IPS DF 19.7 (cell line): ENCODE measurements around the gene BDKRB2.

Experiments
- DNase-seq: peaks from one replicate; pipeline ENCODE4 v3.0.0-alpha.2; 2013; ENCODE audit warnings: low read depth, low spot score

BDKRB2 gene

GRCh38 chr14:96176275-96176674 lies 28.4 kb upstream of the BDKRB2 start:
- no peak for DNase-seq

DNA sequence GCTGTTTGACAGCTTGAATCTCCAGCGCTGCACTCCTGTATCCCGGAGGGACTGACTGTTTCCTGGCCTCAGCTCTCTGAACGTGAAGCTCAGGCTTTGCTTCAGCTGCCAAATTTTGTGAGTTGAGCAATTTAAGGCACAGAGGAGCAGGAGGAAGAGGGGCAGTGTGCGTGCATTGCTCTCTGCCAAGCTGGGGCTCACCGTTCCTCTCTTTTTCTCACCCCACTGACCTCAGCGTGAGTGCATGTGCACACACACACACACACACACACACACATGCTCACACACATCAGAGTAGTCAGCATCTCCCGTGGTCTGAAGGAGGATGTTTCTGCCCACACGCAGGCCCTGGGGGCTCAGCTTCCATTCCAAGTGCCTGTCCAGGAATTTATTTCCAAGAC lies 27.8 kb upstream of the BDKRB2 start:
- no peak for DNase-seq

DNA sequence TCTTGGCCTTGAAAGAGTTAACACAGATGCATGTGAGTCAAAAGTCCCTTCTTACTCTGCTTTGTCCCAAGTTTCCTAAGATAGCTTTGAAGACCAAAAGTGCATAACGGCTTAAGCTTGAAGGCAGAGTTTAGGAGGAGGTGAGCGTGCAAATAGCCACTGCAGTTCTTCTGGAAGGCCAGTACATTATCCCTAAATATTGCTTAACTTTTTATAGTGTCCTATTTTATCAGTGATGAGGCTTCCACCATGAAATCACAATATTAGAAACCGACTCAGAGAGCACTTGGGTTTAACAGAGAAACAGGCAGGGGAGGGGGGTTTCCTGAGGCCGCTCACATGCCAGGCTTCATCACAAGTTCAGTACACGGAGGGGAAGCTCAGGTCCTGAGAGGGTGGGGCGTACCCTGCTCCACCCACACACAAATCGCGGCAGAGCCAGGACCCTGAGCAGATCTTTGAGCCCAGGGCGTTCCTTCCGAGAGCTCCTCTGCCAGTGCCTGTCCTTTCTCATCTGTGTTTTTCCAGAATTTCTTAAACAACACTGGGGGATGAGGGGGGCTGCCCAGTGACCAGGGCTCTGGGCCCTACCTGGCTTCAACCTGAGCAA lies 26.8 kb upstream of the BDKRB2 start:
- DNase-seq = no peak

GRCh38 chr14:96178461-96179321 lies 25.9 kb upstream of the BDKRB2 start:
- DNase-seq = no peak

DNA sequence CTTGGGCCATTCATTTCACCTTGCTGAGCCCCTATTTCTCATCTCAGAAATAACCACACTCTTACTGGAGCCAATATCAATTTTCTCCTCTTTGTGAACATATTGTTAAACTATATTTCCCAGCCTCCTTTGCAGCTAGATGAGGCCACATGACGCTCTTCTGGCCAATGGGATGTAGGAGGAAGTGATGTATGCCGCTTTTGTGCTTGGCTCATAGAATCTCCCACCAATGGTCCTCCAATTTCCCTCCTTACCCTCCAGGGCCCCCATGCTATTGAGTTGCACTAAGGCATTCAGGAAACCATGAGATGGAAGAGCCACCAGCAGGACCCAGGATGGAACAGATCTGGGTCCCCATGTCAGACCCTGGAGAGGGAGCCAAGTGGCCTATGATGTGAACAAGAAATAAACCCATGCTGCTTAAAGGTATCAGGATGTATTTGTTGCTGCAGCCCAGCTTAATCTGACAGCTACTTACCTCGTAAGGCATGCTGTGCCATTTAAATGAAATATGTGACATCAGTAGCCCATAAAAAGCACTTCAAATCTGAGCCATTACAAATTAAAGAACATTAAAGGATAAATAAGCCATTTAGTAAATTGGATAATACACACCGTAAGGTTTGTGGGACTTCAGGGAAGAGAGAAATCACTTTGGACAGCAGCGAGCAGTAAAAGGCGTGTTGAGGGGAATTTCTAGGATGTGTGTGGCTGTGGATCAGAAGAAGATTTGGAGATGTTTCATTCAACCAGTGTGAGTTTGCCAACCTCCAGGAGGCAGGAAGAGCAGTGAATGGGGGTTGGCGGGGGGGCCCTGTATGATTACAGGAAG lies 24.4 kb upstream of the BDKRB2 start:
- DNase-seq = no peak

- DNase-seq = no peak
These were observed 23.2 kb upstream of the BDKRB2 start for GRCh38 chr14:96181186-96182056.

GRCh38 chr14:96182546-96182945 lies 22.1 kb upstream of the BDKRB2 start:
- DNase-seq = no peak

DNA sequence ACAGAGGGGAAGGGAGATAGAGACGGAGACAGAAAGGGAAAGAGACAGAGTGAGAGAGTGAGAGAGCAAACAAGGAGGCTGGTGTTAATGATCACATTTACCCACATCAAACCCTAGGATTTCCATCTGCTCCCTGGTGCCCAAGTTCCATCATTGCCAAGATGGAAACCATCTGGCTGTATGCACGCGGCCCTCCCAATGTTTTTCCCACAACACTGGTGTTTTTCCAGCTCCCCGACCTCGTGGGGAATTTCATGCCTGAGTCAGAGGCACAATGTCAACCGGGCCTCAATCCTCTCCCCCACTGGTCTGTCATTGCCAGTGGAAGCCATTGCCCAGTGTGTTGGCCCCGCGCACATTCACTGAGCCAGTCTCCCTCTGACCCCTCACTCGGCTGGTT lies 19.9 kb upstream of the BDKRB2 start:
- no peak for DNase-seq

DNA sequence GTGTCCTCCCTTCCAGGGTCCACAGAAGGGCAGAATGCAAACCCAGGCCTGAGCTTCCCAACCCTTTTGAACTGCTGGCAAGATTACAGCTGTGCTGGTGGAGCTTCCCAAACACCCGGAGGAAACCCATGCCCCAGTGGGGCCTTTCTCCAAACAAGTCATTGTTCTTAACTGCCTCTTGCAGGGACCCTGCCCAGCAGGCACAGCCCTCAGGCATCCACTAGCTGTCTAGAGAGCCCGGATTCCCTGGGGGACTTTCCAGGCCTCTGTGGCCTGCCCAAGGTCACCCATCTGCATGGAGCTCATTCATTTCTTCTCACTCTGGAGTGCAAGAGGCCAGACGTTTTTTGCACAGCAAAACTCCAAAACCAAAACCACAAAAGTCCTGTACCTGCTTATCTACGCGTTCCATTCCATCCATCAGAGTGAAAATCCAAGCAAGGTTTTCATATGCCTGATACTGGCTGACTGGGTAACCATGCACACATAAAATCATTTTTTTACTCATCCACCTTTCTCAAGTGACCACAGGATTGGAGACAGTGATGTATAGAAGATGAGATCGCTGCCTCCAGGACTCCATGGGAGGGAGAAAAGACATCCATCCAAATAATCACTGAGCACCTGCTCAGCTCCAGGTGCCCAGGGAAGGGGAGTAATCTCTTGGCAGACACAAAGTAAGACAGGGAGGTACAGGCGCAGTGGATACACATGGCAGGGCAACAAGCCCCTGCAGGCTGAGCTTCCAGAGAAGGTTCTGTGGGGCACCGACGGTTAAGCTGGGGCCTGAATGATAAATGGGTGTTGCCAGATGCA lies 17.2 kb upstream of the BDKRB2 start:
- no peak for DNase-seq

DNA sequence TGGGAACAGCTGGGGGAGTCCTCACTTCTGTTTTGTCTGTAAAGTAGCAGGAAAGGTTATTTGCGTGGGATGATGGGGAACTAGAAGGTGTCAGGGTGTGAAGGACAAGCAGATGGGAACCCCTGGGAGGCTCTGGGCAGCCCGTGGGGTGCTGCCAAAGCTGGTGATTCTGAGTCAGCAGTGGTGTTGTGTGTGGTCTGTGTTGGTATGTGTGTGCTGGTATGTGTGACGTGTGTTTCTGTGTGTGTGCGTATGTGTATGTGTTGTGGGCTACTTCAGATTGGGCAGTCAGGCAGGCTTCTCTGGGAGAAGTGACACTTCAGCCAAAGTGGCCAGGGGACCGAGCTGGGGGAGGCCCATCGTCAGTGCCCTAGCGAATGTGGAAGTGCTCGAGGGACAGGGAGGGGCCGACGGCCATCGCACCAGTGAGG lies 15.3 kb upstream of the BDKRB2 start:
- no peak for DNase-seq

DNA sequence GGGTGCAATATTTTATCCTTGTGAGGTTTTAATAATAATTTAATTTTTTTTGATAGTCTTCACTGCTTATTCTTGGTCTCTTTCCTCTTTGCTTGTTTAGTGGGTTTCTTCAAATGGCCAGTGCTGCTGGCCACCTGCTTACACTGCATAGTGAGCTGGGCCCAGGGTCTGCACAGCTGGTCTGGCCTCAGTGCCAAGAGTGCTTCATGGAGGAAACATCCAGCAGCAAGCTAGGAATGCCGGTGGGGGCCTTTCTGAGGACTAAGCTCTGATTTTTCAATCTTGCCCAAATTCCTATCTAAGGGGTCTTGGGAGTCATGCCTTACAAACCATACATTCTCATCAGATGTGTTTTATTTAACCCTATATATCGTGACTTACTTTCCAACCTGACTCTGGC lies 13.3 kb upstream of the BDKRB2 start:
- DNase-seq = no peak

- DNase-seq = no peak
These were observed 12.7 kb upstream of the BDKRB2 start for GRCh38 chr14:96191841-96192462.

- no peak for DNase-seq
These were observed 11.4 kb upstream of the BDKRB2 start for GRCh38 chr14:96192975-96193805.

- DNase-seq = no peak
These were observed 10.4 kb upstream of the BDKRB2 start for GRCh38 chr14:96194262-96194656.

DNA sequence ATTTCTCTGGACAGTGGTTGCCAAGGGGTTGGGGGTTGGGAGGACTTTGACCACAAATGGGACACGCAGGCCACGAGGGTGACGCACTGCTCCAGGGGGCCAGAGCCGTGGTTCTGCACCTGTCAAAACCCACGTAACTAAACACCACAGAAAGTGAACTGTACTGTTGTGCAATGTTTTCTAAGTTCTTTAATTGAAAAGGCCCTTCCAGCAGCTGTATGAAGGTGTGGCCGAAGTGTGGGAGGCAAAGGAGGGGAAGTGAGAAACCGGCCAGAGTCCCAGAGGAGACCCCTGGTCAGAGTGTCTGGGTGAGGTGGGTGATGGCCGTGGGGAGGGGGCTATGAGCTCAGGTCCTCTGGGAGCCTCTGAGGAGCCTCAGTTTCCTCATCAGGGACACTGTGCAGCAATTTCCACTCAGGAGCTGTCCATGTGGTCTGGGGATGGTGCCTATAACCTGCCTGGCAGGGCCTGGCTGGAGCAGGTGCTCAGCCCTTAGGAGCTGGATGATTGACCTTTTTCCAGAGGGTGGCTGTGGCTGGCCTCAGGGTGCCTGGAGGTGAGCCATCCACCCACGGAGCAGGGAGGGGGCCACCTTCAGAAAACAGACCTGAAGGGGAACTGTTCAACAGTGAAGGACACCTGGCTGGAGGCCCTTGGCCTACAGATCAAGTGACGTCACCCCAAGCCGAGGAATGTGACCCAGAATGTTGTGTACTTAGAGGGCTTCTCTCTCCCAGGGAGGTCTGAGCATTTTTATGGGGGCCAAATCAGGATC lies 9.8 kb upstream of the BDKRB2 start:
- DNase-seq = no peak

- no peak for DNase-seq
These were observed 9.1 kb upstream of the BDKRB2 start for GRCh38 chr14:96195441-96196081.

GRCh38 chr14:96197163-96197852 lies 7.3 kb upstream of the BDKRB2 start:
- DNase-seq = no peak
